HEK293 (cell line): Measurements from ENCODE around the gene CCL2.

ENCODE experiments used
- CTCF ChIA-PET: fragments of 350-600 bp; formaldehyde crosslinking; extraction: SDS; loops from one replicate; lab custom pipeline; 2021; ENCODE audit warnings: antibody characterized with exemption; lab: Yijun Ruan, JAX
- POLR2A ChIA-PET: fragments of 300-600 bp; formaldehyde crosslinking; extraction: SDS; loops from one replicate; lab custom pipeline; 2020; ENCODE audit warnings: antibody characterized with exemption, inconsistent platforms; lab: Yijun Ruan, JAX
- H3K27ac ChIP-seq: fragments of 200-500 bp; sonication (Bioruptor generic); 2 replicates; pipeline ENCODE4 v1.5.1; 2014; ENCODE audit warnings: low read depth, low read length, control low read depth, inconsistent platforms; ENCODE audit errors: extremely low read depth
- H3K36me3 ChIP-seq, 2 experiments: fragments of 200-500 bp in 1 of 2; sonication (Bioruptor generic) in 1 of 2; 1 replicate in 1 of 2; 2 replicates in 1 of 2; pipeline ENCODE4 v1.5.1; 2014 to 2017; ENCODE audit warnings: inconsistent platforms in 2 of 2, low read length in 2 of 2; ENCODE audit not compliant: control insufficient read depth in 2 of 2, insufficient read depth in 1 of 2
- H3K4me1 ChIP-seq: fragments of 200-500 bp; sonication (Bioruptor generic); 2 replicates; pipeline ENCODE4 v1.5.1; 2014; ENCODE audit warnings: mild to moderate bottlenecking, low read length, inconsistent platforms; ENCODE audit not compliant: control insufficient read depth, insufficient read depth
- H3K4me3 ChIP-seq: 2 replicates; pipeline ENCODE4 v1.5.1; 2011; ENCODE audit warnings: low read depth, mild to moderate bottlenecking, control low read depth, low read length, moderate library complexity
- H3K9me3 ChIP-seq: fragments of 200-500 bp; sonication (Bioruptor generic); 2 replicates; pipeline ENCODE4 v1.5.1; 2014; ENCODE audit warnings: low read depth, low read length, inconsistent platforms; ENCODE audit not compliant: control insufficient read depth, insufficient read depth
- GLIS1 ChIP-seq: fragments of 450-650 bp; formaldehyde crosslinking; IDR thresholded peaks from 2 replicates; pipeline ENCODE4 v1.5.1; 2016; ENCODE audit warnings: missing biosample characterization, missing genetic modification characterization
- GLIS2 ChIP-seq: fragments of 450-650 bp; formaldehyde crosslinking; IDR thresholded peaks from 2 replicates; pipeline ENCODE4 v1.5.1; 2016; ENCODE audit warnings: missing biosample characterization, missing genetic modification characterization
- OVOL3 ChIP-seq: fragments of 450-650 bp; formaldehyde crosslinking; IDR thresholded peaks from 2 replicates; pipeline ENCODE4 v1.5.1; 2016; ENCODE audit warnings: missing biosample characterization, missing genetic modification characterization
- PRDM1 ChIP-seq: fragments of 450-650 bp; formaldehyde crosslinking; IDR thresholded peaks from 2 replicates; pipeline ENCODE4; 2016; ENCODE audit warnings: missing biosample characterization, missing genetic modification characterization
- PRDM10 ChIP-seq: fragments of 450-650 bp; formaldehyde crosslinking; IDR thresholded peaks from 2 replicates; pipeline ENCODE4 v1.5.1; 2016; ENCODE audit warnings: missing biosample characterization, missing genetic modification characterization
- SCRT2 ChIP-seq: fragments of 450-650 bp; formaldehyde crosslinking; IDR thresholded peaks from 2 replicates; pipeline ENCODE4 v1.5.1; 2016; ENCODE audit warnings: missing biosample characterization, missing genetic modification characterization
- SP2 ChIP-seq: fragments of 450-650 bp; formaldehyde crosslinking; IDR thresholded peaks from 2 replicates; pipeline ENCODE4 v1.5.1; 2016; ENCODE audit warnings: missing biosample characterization, missing genetic modification characterization
- ZBTB17 ChIP-seq: fragments of 450-650 bp; formaldehyde crosslinking; IDR thresholded peaks from 2 replicates; pipeline ENCODE4 v1.5.1; 2016; ENCODE audit warnings: missing biosample characterization, missing genetic modification characterization
- ZBTB21 ChIP-seq: fragments of 450-650 bp; formaldehyde crosslinking; IDR thresholded peaks from 2 replicates; pipeline ENCODE4 v1.5.1; 2017; ENCODE audit warnings: missing biosample characterization, missing genetic modification characterization
- ZBTB48 ChIP-seq: fragments of 450-650 bp; formaldehyde crosslinking; IDR thresholded peaks from 2 replicates; pipeline ENCODE4 v1.5.1; 2016; ENCODE audit warnings: missing biosample characterization, missing genetic modification characterization
- ZIC2 ChIP-seq: fragments of 450-650 bp; formaldehyde crosslinking; IDR thresholded peaks from 2 replicates; pipeline ENCODE4 v1.5.1; 2016; ENCODE audit warnings: missing biosample characterization, missing genetic modification characterization
- ZNF2 ChIP-seq: fragments of 450-650 bp; formaldehyde crosslinking; IDR thresholded peaks from 2 replicates; pipeline ENCODE4 v1.5.1; 2016; ENCODE audit warnings: missing biosample characterization, missing genetic modification characterization
- ZNF280D ChIP-seq: fragments of 450-650 bp; formaldehyde crosslinking; IDR thresholded peaks from 2 replicates; pipeline ENCODE4 v1.5.1; 2016; ENCODE audit warnings: missing biosample characterization, missing genetic modification characterization
- ZNF335 ChIP-seq: fragments of 450-650 bp; formaldehyde crosslinking; conservative IDR thresholded peaks from 2 replicates; pipeline ENCODE4 v1.5.1; 2016; ENCODE audit warnings: missing biosample characterization, missing genetic modification characterization
- ZNF560 ChIP-seq: fragments of 450-650 bp; formaldehyde crosslinking; IDR thresholded peaks from 2 replicates; pipeline ENCODE4 v1.5.1; 2017; ENCODE audit warnings: missing biosample characterization, missing genetic modification characterization, borderline replicate concordance
- ZNF571 ChIP-seq: fragments of 450-650 bp; formaldehyde crosslinking; IDR thresholded peaks from 2 replicates; pipeline ENCODE4 v1.5.0; 2017; ENCODE audit warnings: missing biosample characterization, missing genetic modification characterization
- ZNF701 ChIP-seq: fragments of 450-650 bp; formaldehyde crosslinking; IDR thresholded peaks from 2 replicates; pipeline ENCODE4 v1.5.1; 2016; ENCODE audit warnings: missing biosample characterization, missing genetic modification characterization
- ZNF76 ChIP-seq: fragments of 450-650 bp; formaldehyde crosslinking; IDR thresholded peaks from 2 replicates; pipeline ENCODE4; 2016; ENCODE audit warnings: low read depth, missing biosample characterization, missing genetic modification characterization, borderline replicate concordance
- ZSCAN30 ChIP-seq: fragments of 450-650 bp; IDR thresholded peaks from 2 replicates; pipeline ENCODE4 v1.5.1; 2018; ENCODE audit warnings: missing biosample characterization, mild to moderate bottlenecking, missing genetic modification characterization, moderate library complexity
- TF ChIP-seq, protein P1 (sequence below): fragments of 450-650 bp; IDR thresholded peaks from 2 replicates; pipeline ENCODE4 v1.5.1; 2018; ENCODE audit warnings: missing biosample characterization, mild to moderate bottlenecking, missing genetic modification characterization
- TF ChIP-seq, protein P2 (sequence below): fragments of 450-650 bp; formaldehyde crosslinking; IDR thresholded peaks from 2 replicates; pipeline ENCODE4 v1.5.1; 2016; ENCODE audit warnings: missing biosample characterization, missing genetic modification characterization
- TF ChIP-seq, protein P3 (sequence below): fragments of 450-650 bp; formaldehyde crosslinking; conservative IDR thresholded peaks from 2 replicates; pipeline ENCODE4 v1.5.1; 2016; ENCODE audit warnings: low read depth, missing biosample characterization, missing genetic modification characterization

The CCL2 gene

DNA sequence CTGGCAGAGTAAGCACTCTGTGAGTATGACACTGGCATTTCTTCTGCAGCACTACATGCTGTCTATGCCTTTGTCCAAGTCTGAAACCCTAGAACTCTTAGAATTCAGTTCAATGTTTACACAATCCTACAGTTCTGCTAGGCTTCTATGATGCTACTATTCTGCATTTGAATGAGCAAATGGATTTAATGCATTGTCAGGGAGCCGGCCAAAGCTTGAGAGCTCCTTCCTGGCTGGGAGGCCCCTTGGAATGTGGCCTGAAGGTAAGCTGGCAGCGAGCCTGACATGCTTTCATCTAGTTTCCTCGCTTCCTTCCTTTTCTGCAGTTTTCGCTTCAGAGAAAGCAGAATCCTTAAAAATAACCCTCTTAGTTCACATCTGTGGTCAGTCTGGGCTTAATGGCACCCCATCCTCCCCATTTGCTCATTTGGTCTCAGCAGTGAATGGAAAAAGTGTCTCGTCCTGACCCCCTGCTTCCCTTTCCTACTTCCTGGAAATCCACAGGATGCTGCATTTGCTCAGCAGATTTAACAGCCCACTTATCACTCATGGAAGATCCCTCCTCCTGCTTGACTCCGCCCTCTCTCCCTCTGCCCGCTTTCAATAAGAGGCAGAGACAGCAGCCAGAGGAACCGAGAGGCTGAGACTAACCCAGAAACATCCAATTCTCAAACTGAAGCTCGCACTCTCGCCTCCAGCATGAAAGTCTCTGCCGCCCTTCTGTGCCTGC, at the start of gene CCL2:
TSS of gene CCL2 (plus strand) at position 635 of the 730 bp plus-strand sequence. CDS start at position 700, 65 bp downstream.
- H3K4me3 ChIP-seq = peak within 1 kb of the TSS; percentile 49
- CTCF ChIA-PET = interaction anchor here (0.6 to 3.4 kb wide), 5 partner anchors 16 to 106 kb away, joined by 3 to 22 read pairs (median 6); no protein-coding TSS in a partner anchor
- peaks cover 12% of the 10 kb centered on the region for H3K4me1 ChIP-seq
- peak within 1 kb of the TSS; percentile 8; the same call in 1 of the 2 replicates for H3K27ac ChIP-seq
- no peaks in the 10 kb centered on the region for H3K9me3 ChIP-seq
- POLR2A ChIA-PET = interaction anchor here (1.0 kb wide), 1 partner anchor 17 kb away, joined by 4 read pairs; no protein-coding TSS in a partner anchor
- H3K36me3 ChIP-seq = no peaks in the 10 kb centered on the region
- TF ChIP-seq, protein P1, sequence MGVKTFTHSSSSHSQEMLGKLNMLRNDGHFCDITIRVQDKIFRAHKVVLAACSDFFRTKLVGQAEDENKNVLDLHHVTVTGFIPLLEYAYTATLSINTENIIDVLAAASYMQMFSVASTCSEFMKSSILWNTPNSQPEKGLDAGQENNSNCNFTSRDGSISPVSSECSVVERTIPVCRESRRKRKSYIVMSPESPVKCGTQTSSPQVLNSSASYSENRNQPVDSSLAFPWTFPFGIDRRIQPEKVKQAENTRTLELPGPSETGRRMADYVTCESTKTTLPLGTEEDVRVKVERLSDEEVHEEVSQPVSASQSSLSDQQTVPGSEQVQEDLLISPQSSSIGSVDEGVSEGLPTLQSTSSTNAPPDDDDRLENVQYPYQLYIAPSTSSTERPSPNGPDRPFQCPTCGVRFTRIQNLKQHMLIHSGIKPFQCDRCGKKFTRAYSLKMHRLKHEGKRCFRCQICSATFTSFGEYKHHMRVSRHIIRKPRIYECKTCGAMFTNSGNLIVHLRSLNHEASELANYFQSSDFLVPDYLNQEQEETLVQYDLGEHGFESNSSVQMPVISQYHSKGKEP = 0 out of 2 replicates have a peak, but pooled peaks have one; percentile 9
- TF ChIP-seq SP2 (tag by site-specific recombination) (0 out of 2 replicates have a peak, but pooled peaks have one; percentile 23), GLIS2 (peak; percentile 52), ZIC2 (tag by site-specific recombination) (peak; percentile 66), PRDM10 (tag by site-specific recombination) (peak; percentile 89), ZNF560 (no peak), ZNF2 (no peak), ZNF280D (tag by site-specific recombination) (no peak), ZNF76 (tag by site-specific recombination) (no peak), ZBTB17 (tag by site-specific recombination) (peak; percentile 85), ZSCAN30 (tag by site-specific recombination) (no peak), SCRT2 (tag by site-specific recombination) (no peak), ZBTB21 (tag by site-specific recombination) (0 out of 2 replicates have a peak, but pooled peaks have one; percentile 13), ZNF571 (tag by site-specific recombination) (no peak), OVOL3 (no peak), PRDM1 (peak; percentile 68), ZNF701 (tag by site-specific recombination) (no peak), ZBTB48 (tag by site-specific recombination) (peak; percentile 60; the same call in 1 of the 2 replicates), ZNF335 (tag by site-specific recombination) (peak; percentile 67), GLIS1 (tag by site-specific recombination) (peak; percentile 69)
- TF ChIP-seq, protein P2, sequence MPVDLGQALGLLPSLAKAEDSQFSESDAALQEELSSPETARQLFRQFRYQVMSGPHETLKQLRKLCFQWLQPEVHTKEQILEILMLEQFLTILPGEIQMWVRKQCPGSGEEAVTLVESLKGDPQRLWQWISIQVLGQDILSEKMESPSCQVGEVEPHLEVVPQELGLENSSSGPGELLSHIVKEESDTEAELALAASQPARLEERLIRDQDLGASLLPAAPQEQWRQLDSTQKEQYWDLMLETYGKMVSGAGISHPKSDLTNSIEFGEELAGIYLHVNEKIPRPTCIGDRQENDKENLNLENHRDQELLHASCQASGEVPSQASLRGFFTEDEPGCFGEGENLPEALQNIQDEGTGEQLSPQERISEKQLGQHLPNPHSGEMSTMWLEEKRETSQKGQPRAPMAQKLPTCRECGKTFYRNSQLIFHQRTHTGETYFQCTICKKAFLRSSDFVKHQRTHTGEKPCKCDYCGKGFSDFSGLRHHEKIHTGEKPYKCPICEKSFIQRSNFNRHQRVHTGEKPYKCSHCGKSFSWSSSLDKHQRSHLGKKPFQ (tag by site-specific recombination) = no peak
- TF ChIP-seq, protein P3, sequence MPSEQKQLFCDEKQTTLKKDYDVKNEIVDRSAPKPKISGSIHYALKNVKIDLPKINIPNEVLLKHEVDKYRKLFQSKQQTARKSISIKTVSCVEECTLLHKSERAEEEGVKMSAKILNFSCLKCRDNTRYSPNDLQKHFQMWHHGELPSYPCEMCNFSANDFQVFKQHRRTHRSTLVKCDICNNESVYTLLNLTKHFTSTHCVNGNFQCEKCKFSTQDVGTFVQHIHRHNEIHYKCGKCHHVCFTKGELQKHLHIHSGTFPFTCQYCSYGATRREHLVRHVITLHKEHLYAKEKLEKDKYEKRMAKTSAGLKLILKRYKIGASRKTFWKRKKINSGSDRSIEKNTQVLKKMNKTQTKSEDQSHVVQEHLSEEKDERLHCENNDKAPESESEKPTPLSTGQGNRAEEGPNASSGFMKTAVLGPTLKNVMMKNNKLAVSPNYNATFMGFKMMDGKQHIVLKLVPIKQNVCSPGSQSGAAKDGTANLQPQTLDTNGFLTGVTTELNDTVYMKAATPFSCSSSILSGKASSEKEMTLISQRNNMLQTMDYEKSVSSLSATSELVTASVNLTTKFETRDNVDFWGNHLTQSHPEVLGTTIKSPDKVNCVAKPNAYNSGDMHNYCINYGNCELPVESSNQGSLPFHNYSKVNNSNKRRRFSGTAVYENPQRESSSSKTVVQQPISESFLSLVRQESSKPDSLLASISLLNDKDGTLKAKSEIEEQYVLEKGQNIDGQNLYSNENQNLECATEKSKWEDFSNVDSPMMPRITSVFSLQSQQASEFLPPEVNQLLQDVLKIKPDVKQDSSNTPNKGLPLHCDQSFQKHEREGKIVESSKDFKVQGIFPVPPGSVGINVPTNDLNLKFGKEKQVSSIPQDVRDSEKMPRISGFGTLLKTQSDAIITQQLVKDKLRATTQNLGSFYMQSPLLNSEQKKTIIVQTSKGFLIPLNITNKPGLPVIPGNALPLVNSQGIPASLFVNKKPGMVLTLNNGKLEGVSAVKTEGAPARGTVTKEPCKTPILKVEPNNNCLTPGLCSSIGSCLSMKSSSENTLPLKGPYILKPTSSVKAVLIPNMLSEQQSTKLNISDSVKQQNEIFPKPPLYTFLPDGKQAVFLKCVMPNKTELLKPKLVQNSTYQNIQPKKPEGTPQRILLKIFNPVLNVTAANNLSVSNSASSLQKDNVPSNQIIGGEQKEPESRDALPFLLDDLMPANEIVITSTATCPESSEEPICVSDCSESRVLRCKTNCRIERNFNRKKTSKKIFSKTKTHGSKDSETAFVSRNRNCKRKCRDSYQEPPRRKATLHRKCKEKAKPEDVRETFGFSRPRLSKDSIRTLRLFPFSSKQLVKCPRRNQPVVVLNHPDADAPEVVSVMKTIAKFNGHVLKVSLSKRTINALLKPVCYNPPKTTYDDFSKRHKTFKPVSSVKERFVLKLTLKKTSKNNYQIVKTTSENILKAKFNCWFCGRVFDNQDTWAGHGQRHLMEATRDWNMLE (tag by site-specific recombination) = peak; percentile 58
